GM23338 (cell line): ENCODE data around the gene THRB.

Experiments used
- EZH2 ChIP-seq: fragments of 200-600 bp; sonication (generic); IDR thresholded peaks from one replicate; pipeline ENCODE4 v1.8.0; 2017; ENCODE audit warnings: antibody characterized with exemption, mild to moderate bottlenecking, low read depth; ENCODE audit not compliant: unreplicated experiment
- EZH2phosphoT487 ChIP-seq: fragments of 200-600 bp; sonication (generic); IDR thresholded peaks from one replicate; pipeline ENCODE4 v1.8.1; 2018; ENCODE audit warnings: antibody characterized with exemption; ENCODE audit not compliant: unreplicated experiment
- POLR2AphosphoS5 ChIP-seq: IDR thresholded peaks from 2 replicates; pipeline ENCODE4 v1.6.1; 2016; ENCODE audit warnings: antibody characterized with exemption, low read depth
- TF ChIP-seq, protein P1 (sequence below), 2 experiments: fragments of 200-600 bp in 1 of 2; sonication (generic) in 1 of 2; conservative IDR thresholded peaks; 2 replicates each; pipeline versions ENCODE4 v1.5.1 to v1.6.1; 2016 to 2017; ENCODE audit warnings: antibody characterized with exemption in 2 of 2, low read depth in 2 of 2, mild to moderate bottlenecking in 2 of 2, moderate library complexity in 1 of 2
- TF ChIP-seq, protein P2 (sequence below): IDR thresholded peaks from one replicate; pipeline ENCODE4 v1.6.1; 2018; ENCODE audit warnings: antibody characterized with exemption; ENCODE audit not compliant: unreplicated experiment
- TF ChIP-seq, protein P3 (sequence below): fragments of 250-450 bp; sonication (Bioruptor Pico); IDR thresholded peaks from 2 replicates; pipeline ENCODE4 v1.5.0; 2020; ENCODE audit warnings: mild to moderate bottlenecking, moderate library complexity

DNA sequence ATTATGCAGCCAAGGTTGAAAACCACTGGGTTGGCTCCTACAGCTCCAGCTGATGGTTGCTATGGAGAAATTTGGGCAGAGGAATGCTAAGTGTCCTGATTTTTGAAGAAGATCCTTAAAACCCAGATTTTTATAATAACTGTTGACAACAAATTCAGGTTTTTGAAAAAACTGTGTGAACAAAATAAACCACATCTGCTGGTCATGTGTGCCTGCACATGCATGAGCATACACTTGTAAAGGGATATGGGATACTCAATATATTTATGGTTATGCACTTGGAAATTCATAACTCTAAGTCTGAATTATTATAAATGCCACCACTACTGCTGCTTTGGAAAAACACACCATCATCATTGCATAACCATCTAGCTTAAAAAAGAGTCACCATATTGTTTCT, 133.7 kb downstream of the THRB start:
- TF ChIP-seq, protein P1, sequence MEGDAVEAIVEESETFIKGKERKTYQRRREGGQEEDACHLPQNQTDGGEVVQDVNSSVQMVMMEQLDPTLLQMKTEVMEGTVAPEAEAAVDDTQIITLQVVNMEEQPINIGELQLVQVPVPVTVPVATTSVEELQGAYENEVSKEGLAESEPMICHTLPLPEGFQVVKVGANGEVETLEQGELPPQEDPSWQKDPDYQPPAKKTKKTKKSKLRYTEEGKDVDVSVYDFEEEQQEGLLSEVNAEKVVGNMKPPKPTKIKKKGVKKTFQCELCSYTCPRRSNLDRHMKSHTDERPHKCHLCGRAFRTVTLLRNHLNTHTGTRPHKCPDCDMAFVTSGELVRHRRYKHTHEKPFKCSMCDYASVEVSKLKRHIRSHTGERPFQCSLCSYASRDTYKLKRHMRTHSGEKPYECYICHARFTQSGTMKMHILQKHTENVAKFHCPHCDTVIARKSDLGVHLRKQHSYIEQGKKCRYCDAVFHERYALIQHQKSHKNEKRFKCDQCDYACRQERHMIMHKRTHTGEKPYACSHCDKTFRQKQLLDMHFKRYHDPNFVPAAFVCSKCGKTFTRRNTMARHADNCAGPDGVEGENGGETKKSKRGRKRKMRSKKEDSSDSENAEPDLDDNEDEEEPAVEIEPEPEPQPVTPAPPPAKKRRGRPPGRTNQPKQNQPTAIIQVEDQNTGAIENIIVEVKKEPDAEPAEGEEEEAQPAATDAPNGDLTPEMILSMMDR (conservative IDR thresholded peaks at IDR 0.05; ENCODE audit: low read depth in 2 of 2): no peak
- TF ChIP-seq, protein P2, sequence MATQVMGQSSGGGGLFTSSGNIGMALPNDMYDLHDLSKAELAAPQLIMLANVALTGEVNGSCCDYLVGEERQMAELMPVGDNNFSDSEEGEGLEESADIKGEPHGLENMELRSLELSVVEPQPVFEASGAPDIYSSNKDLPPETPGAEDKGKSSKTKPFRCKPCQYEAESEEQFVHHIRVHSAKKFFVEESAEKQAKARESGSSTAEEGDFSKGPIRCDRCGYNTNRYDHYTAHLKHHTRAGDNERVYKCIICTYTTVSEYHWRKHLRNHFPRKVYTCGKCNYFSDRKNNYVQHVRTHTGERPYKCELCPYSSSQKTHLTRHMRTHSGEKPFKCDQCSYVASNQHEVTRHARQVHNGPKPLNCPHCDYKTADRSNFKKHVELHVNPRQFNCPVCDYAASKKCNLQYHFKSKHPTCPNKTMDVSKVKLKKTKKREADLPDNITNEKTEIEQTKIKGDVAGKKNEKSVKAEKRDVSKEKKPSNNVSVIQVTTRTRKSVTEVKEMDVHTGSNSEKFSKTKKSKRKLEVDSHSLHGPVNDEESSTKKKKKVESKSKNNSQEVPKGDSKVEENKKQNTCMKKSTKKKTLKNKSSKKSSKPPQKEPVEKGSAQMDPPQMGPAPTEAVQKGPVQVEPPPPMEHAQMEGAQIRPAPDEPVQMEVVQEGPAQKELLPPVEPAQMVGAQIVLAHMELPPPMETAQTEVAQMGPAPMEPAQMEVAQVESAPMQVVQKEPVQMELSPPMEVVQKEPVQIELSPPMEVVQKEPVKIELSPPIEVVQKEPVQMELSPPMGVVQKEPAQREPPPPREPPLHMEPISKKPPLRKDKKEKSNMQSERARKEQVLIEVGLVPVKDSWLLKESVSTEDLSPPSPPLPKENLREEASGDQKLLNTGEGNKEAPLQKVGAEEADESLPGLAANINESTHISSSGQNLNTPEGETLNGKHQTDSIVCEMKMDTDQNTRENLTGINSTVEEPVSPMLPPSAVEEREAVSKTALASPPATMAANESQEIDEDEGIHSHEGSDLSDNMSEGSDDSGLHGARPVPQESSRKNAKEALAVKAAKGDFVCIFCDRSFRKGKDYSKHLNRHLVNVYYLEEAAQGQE: no peak
- TF ChIP-seq EZH2 (no peak), POLR2AphosphoS5 (no peak), EZH2phosphoT487 (no peak)
- TF ChIP-seq, protein P3, sequence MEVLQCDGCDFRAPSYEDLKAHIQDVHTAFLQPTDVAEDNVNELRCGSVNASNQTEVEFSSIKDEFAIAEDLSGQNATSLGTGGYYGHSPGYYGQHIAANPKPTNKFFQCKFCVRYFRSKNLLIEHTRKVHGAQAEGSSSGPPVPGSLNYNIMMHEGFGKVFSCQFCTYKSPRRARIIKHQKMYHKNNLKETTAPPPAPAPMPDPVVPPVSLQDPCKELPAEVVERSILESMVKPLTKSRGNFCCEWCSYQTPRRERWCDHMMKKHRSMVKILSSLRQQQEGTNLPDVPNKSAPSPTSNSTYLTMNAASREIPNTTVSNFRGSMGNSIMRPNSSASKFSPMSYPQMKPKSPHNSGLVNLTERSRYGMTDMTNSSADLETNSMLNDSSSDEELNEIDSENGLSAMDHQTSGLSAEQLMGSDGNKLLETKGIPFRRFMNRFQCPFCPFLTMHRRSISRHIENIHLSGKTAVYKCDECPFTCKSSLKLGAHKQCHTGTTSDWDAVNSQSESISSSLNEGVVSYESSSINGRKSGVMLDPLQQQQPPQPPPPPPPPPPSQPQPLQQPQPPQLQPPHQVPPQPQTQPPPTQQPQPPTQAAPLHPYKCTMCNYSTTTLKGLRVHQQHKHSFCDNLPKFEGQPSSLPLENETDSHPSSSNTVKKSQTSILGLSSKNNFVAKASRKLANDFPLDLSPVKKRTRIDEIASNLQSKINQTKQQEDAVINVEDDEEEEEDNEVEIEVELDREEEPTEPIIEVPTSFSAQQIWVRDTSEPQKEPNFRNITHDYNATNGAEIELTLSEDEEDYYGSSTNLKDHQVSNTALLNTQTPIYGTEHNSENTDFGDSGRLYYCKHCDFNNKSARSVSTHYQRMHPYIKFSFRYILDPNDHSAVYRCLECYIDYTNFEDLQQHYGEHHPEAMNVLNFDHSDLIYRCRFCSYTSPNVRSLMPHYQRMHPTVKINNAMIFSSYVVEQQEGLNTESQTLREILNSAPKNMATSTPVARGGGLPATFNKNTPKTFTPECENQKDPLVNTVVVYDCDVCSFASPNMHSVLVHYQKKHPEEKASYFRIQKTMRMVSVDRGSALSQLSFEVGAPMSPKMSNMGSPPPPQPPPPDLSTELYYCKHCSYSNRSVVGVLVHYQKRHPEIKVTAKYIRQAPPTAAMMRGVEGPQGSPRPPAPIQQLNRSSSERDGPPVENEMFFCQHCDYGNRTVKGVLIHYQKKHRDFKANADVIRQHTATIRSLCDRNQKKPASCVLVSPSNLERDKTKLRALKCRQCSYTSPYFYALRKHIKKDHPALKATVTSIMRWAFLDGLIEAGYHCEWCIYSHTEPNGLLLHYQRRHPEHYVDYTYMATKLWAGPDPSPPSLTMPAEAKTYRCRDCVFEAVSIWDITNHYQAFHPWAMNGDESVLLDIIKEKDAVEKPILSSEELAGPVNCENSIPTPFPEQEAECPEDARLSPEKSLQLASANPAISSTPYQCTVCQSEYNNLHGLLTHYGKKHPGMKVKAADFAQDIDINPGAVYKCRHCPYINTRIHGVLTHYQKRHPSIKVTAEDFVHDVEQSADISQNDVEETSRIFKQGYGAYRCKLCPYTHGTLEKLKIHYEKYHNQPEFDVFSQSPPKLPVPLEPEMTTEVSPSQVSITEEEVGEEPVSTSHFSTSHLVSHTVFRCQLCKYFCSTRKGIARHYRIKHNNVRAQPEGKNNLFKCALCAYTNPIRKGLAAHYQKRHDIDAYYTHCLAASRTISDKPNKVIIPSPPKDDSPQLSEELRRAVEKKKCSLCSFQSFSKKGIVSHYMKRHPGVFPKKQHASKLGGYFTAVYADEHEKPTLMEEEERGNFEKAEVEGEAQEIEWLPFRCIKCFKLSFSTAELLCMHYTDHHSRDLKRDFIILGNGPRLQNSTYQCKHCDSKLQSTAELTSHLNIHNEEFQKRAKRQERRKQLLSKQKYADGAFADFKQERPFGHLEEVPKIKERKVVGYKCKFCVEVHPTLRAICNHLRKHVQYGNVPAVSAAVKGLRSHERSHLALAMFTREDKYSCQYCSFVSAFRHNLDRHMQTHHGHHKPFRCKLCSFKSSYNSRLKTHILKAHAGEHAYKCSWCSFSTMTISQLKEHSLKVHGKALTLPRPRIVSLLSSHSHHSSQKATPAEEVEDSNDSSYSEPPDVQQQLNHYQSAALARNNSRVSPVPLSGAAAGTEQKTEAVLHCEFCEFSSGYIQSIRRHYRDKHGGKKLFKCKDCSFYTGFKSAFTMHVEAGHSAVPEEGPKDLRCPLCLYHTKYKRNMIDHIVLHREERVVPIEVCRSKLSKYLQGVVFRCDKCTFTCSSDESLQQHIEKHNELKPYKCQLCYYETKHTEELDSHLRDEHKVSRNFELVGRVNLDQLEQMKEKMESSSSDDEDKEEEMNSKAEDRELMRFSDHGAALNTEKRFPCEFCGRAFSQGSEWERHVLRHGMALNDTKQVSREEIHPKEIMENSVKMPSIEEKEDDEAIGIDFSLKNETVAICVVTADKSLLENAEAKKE (CRISPR knock-in tag): no peak
